Nephron progenitor cell (in vitro differentiated cells): ENCODE data around the gene TLE1.

ENCODE experiments used
- DNase-seq: peaks from one replicate; pipeline ENCODE4 v3.0.0; 2021
- H3K27ac Mint-ChIP-seq: 2 replicates; pipeline ENCODE4 v1.8.0; 2021; ENCODE audit warnings: mild to moderate bottlenecking, moderate library complexity, mixed read lengths
- H3K27me3 Mint-ChIP-seq: 2 replicates; pipeline ENCODE4 v1.8.0; 2021; ENCODE audit warnings: mild to moderate bottlenecking, low read depth, mixed read lengths; ENCODE audit not compliant: poor library complexity
- H3K36me3 Mint-ChIP-seq: 2 replicates; pipeline ENCODE4 v1.8.0; 2021; ENCODE audit warnings: low read depth, mixed read lengths
- H3K4me1 Mint-ChIP-seq: 2 replicates; pipeline ENCODE4 v1.8.0; 2021; ENCODE audit warnings: mixed read lengths
- H3K4me3 Mint-ChIP-seq: 2 replicates; pipeline ENCODE4 v1.8.0; 2021; ENCODE audit warnings: mild to moderate bottlenecking, moderate library complexity, mixed read lengths
- H3K9me3 Mint-ChIP-seq: 2 replicates; pipeline ENCODE4 v1.8.0; 2021; ENCODE audit warnings: mild to moderate bottlenecking, moderate library complexity, mixed read lengths
- CTCF ChIP-seq: fragments of 200-600 bp; sonication (generic); IDR thresholded peaks from 2 replicates; pipeline ENCODE4 v1.5.0; 2021; ENCODE audit warnings: antibody characterized with exemption

TLE1 gene

GRCh38 chr9:81683238-81683637 lies 6.1 kb downstream of the TLE1 start:
- Mint-ChIP-seq H3K27ac (no peak overlapping the region), H3K9me3 (no peaks in the 10 kb centered on the region), H3K36me3 (peaks cover 3% of the 10 kb centered on the region), H3K4me1 (peaks cover 28% of the 10 kb centered on the region), H3K27me3 (peaks cover 2% of the 10 kb centered on the region), H3K4me3 (no peak overlapping the region)
- no peak for DNase-seq
- TF ChIP-seq CTCF = no peak

GRCh38 chr9:81682797-81683196 lies 6.5 kb downstream of the TLE1 start:
- Mint-ChIP-seq H3K9me3 (no peaks in the 10 kb centered on the region), H3K4me1 (peaks cover 28% of the 10 kb centered on the region), H3K27me3 (peaks cover 2% of the 10 kb centered on the region), H3K36me3 (peaks cover 8% of the 10 kb centered on the region), H3K4me3 (peak overlapping the region; percentile 2), H3K27ac (no peak overlapping the region)
- DNase-seq = no peak
- TF ChIP-seq CTCF = no peak

- H3K4me3 Mint-ChIP-seq = peak overlapping the region; percentile 2
- H3K4me1 Mint-ChIP-seq = peaks cover 28% of the 10 kb centered on the region
- H3K9me3 Mint-ChIP-seq = no peaks in the 10 kb centered on the region
- peaks cover 2% of the 10 kb centered on the region for H3K27me3 Mint-ChIP-seq
- H3K36me3 Mint-ChIP-seq = peaks cover 14% of the 10 kb centered on the region
- DNase-seq = no peak
- H3K27ac Mint-ChIP-seq = no peak overlapping the region
- TF ChIP-seq CTCF = no peak
These were observed 7.2 kb downstream of the TLE1 start for GRCh38 chr9:81682177-81682576.

GRCh38 chr9:81680506-81680905 lies 8.8 kb downstream of the TLE1 start:
- Mint-ChIP-seq H3K4me1 (peaks cover 33% of the 10 kb centered on the region), H3K4me3 (no peak overlapping the region), H3K9me3 (peaks cover 4% of the 10 kb centered on the region), H3K27ac (peak overlapping the region; percentile 41), H3K36me3 (peaks cover 31% of the 10 kb centered on the region), H3K27me3 (peaks cover 2% of the 10 kb centered on the region)
- DNase-seq = no peak
- TF ChIP-seq CTCF = no peak

GRCh38 chr9:81680006-81680405 lies 9.3 kb downstream of the TLE1 start:
- H3K4me3 Mint-ChIP-seq = no peak overlapping the region
- DNase-seq = no peak
- TF ChIP-seq CTCF = no peak
- H3K4me1 Mint-ChIP-seq = peaks cover 33% of the 10 kb centered on the region
- H3K27ac Mint-ChIP-seq = no peak overlapping the region
- H3K9me3 Mint-ChIP-seq = peaks cover 4% of the 10 kb centered on the region
- peaks cover 36% of the 10 kb centered on the region for H3K36me3 Mint-ChIP-seq
- peaks cover 2% of the 10 kb centered on the region for H3K27me3 Mint-ChIP-seq

- Mint-ChIP-seq H3K27me3 (peaks cover 2% of the 10 kb centered on the region), H3K27ac (no peak overlapping the region), H3K9me3 (peaks cover 4% of the 10 kb centered on the region), H3K4me3 (no peak overlapping the region), H3K36me3 (peaks cover 55% of the 10 kb centered on the region), H3K4me1 (peaks cover 33% of the 10 kb centered on the region)
- no peak for TF ChIP-seq CTCF
- DNase-seq = no peak
These were observed 11.3 kb downstream of the TLE1 start for GRCh38 chr9:81678088-81678487.
